ENCODE measurements around the gene WDFY4. TPM values are rescaled to one million over a fixed set of nuclear protein-coding genes. Genes with fewer than 3 reads are reported as not detected.
A peak's percentile ranks its signal among the peaks of the same experiment; 100 is the strongest.

WDFY4 gene
- total RNA-seq, 1 donor = not detected

GRCh38 chr10:48797830-48798229, 113.2 kb downstream of the WDFY4 start:
- no peak for DNase-seq (ENCODE audit: low read depth)
- H3K4me3 ChIP-seq (ENCODE audit: low read depth, low read length) = no peak overlapping the region
- TF ChIP-seq CTCF (IDR thresholded peaks at IDR 0.05; ENCODE audit: insufficient read depth, low read length) = no peak

- no peak for DNase-seq (ENCODE audit: low read depth)
- H3K4me3 ChIP-seq (ENCODE audit: low read depth, low read length) = no peak overlapping the region
- no peak for TF ChIP-seq CTCF (IDR thresholded peaks at IDR 0.05; ENCODE audit: insufficient read depth, low read length)
Observed at GRCh38 chr10:48798481-48799254, 114.0 kb downstream of the WDFY4 start.

- no peak for DNase-seq (ENCODE audit: low read depth)
- no peak for TF ChIP-seq CTCF (IDR thresholded peaks at IDR 0.05; ENCODE audit: insufficient read depth, low read length)
- H3K4me3 ChIP-seq (ENCODE audit: low read depth, low read length) = no peak overlapping the region
Observed at GRCh38 chr10:48799341-48800006, 114.8 kb downstream of the WDFY4 start.

GRCh38 chr10:48800007-48800675, 115.5 kb downstream of the WDFY4 start:
- no peak overlapping the region for H3K4me3 ChIP-seq (ENCODE audit: low read depth, low read length)
- no peak for DNase-seq (ENCODE audit: low read depth)
- no peak for TF ChIP-seq CTCF (IDR thresholded peaks at IDR 0.05; ENCODE audit: insufficient read depth, low read length)

GRCh38 chr10:48801001-48801421, 116.3 kb downstream of the WDFY4 start:
- peak; percentile 16 for DNase-seq (ENCODE audit: low read depth)
- no peak overlapping the region for H3K4me3 ChIP-seq (ENCODE audit: low read depth, low read length)
- TF ChIP-seq CTCF (IDR thresholded peaks at IDR 0.05; ENCODE audit: insufficient read depth, low read length) = no peak

GRCh38 chr10:48802611-48803071, 118.0 kb downstream of the WDFY4 start:
- no peak overlapping the region for H3K4me3 ChIP-seq (ENCODE audit: low read depth, low read length)
- no peak for TF ChIP-seq CTCF (IDR thresholded peaks at IDR 0.05; ENCODE audit: insufficient read depth, low read length)
- no peak for DNase-seq (ENCODE audit: low read depth)

Measured in fibroblast of the aortic adventitia (primary cell).